ENCODE measurements around the gene CACNB4.
A peak's percentile ranks its signal among the peaks of the same experiment; 100 is the strongest.
"Not testable (repeated sequence)": the region's sequence is repeated elsewhere in the genome, so short reads cannot be mapped to it uniquely, and the experiment has no call there.

Gene CACNB4

GRCh38 chr2:151891566-151892194 is 207.2 kb downstream of the CACNB4 start:
- DNase-seq = no peak

- DNase-seq = no peak
Observed at GRCh38 chr2:151887164-151887563, 211.7 kb downstream of the CACNB4 start.

DNA sequence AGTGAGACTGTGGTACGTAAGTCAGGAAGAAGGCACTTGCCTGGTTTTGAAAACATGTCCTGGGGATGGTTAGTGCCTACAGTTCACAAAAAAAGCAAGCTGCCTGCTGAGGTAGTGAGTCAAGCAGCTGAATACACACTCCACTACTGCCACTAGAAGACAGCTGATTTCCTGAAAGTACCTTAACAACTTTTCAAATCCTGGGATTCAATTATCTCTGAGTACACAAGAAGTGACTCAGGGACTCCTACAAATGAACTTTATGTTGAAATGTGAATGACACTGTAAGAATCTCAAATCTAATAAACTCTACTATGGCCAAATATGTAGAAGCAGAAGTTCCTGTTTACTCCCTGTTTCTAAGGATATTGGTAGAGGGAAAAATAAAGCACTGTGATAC is 212.6 kb downstream of the CACNB4 start:
- peak; percentile 9 for DNase-seq

DNA sequence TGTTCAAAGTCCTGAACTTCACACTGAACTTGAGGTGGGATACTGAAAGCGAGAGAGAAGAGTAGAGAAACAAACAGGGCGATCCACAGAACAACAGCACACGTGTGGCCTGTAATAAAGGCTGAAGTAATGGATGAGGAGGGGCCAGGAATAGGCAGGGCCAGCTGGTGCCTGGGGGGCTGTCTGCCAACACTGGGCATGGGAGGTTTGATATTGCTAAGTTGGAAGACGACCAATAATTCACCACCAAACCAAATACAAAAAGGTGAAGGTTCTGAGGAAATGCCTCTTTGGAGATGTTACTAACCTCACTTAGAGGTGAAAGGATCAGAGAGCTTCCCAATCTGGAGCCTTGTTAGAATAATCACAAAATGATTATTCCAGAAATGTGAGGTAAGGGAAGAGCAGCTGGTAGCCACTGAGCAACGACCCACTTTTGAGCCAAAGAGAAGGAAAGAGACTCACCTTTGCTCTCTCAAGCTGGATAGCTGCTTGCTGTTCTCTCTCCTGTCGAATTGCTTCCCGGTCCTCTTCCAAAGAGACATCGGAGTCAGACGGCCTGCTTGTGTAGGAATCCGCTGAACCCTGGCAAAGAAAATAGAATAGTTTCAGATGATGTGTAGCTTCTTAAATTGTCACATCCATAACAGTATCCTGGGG is 215.9 kb downstream of the CACNB4 start:
- DNase-seq = no peak

DNA sequence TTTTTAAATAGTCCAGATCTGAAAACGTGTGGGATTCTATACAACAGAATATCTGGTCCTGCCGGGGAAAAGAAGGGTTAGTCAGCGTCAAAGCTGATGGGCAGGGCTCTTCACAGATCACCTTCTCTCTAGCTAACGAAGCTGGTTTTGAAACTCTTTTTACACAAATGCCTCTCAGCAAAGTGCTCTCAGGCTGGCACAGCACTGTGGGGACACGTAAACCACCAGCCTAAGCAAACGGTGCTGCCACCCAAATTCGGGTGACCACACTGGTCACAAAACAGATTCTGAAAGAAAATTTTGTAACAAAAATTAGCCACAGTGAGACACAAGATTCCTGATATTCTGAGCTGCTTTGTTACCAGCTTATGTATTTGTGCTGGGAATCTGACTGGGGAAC is 217.5 kb downstream of the CACNB4 start:
- no peak for DNase-seq

- no peak for DNase-seq
Observed at GRCh38 chr2:151880586-151880985, 218.3 kb downstream of the CACNB4 start.

GRCh38 chr2:151878655-151879563 is 219.9 kb downstream of the CACNB4 start:
- no peak for DNase-seq

DNA sequence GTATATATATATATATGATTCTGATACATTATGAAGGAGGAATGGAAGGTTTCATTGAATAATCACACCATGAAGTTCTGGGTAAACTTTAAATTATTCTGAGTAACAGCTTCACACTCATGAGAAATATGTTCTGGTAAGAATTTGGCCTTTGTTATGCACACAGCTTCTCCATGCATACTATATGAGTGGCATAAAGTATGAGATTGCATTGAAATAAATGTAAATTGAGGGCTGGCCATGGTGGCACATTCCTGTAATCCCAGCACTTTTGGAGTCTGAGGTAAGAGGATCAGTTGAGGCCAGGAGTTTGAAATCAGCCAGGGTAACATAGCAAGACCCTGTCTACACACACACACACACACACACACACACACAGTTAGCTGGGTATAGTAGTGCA is 220.6 kb downstream of the CACNB4 start:
- DNase-seq = no peak

DNA sequence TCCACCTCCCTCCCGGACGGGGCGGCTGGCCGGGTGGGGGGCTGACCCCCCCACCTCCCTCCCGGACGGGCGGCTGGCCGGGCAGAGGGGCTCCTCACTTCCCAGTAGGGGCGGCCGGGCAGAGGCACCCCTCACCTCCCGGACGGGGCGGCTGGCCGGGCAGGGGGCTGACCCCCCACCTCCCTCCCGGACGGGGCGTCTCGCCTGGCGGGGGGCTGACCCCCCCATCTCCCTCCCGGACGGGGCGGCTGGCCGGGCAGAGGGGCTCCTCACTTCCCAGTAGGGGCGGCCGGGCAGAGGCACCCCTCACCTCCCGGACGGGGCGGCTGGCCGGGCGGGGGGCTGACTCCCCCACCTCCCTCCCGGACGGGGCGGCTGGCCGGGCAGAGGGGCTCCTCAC is 223.2 kb downstream of the CACNB4 start:
- not testable (repeated sequence) for DNase-seq

DNA sequence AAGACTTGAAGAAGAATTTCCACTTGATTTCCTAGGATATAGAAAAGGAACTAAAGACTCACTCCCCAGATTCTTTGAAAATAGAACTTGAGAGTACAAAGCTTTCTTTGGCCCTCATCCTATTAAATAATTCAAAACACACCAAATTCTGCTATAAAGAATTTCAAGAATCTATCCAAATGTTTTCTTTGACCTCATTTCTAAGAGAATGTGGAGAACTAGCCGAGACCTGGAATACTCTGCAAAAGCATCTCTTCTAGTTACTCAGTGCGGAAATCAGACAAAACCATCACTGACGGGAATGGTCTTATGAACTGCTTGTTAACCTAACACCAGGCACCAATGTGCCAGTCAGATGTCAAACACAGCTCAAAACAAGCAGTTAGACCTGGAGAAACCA is 226.4 kb downstream of the CACNB4 start:
- DNase-seq = no peak

- no peak for DNase-seq
Observed at GRCh38 chr2:151869291-151869690, 229.6 kb downstream of the CACNB4 start.

- no peak for DNase-seq
Observed at GRCh38 chr2:151862700-151863099, 236.1 kb downstream of the CACNB4 start.

- no peak for DNase-seq
Observed at GRCh38 chr2:151861174-151861573, 237.7 kb downstream of the CACNB4 start.

DNA sequence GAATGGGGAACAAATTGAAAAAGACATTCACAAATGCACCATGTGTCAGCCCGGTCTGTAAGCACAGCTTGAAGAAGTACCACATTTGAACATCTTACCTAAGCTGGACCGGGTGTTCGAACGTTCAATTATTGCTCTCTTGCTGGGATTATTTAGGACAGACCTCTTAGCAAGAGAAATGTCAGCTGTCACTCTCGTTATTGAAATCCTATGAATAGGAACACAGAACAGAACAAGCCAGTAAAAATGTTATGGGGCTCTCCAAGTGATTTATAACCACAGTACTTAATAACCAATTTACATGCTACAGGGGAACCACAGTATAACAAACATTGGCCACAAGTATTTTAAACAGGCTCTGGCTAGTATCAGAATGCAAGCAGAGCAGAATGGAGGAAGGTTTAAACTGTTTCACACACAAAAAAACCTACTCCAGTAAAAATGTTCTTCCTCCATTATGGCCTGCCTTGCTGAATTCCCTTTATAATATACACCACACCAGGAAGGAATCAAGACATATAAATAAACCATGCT is 238.2 kb downstream of the CACNB4 start:
- no peak for DNase-seq

- DNase-seq = no peak
Observed at GRCh38 chr2:151860210-151860609, 238.6 kb downstream of the CACNB4 start.

- no peak for DNase-seq
Observed at GRCh38 chr2:151857650-151858049, 241.2 kb downstream of the CACNB4 start.

- DNase-seq = no peak
Observed at GRCh38 chr2:151855111-151855510, 243.7 kb downstream of the CACNB4 start.

- DNase-seq = no peak
Observed at GRCh38 chr2:151853070-151853758, 245.6 kb downstream of the CACNB4 start.

DNA sequence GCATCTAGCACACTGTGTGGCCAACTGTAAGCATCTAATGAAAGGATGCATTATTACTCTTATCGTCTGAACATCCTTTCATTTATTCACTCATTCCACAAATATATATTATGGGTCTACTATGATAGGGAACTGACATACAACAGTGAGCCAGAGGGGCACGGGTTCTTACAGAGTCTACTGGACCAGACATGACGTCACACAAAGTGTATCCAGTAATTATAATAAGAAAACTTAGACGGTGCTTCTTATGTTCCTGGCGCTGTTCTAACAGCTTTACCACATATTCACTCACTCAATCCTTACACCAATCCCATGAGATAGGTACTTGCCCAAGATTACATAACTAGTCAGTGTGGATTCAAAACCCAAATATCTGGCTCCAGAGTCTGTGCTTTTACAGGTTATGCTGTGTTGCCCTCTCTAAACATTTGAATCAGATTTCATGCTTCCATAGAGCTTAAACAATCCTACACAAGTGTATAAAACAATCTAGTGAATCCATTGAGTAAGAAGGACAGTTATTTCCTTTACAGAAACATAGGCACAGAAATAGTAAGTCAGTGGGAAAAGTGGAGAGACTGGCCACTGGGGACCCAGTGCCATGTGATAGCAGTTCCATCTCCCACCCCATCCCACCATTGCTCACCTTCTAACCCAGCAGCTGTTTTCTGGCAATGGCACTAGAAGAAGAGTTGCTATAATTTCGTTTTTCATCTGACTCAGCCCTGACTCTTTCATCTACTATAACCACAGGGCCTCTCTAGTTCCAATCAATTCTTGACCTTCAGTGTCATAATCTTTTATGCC is 246.4 kb downstream of the CACNB4 start:
- no peak for DNase-seq

DNA sequence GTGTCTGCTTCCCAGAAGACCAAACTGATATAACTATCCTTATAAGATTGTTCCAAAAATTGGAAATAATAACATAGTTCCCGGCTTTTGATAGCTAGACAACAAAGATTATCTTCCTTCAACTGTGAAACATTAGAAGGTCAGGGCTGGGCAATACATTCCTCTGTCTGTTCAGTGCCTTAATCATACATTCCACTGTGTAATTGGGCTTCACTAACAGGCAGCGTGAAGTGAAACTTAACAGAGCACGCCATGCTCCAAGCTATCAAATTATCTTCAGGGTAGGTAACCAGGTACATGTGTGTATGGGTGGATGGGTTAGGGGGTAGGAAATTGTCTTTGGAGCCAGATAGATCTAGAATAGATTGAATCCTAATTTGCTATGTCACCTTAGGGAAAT is 247.1 kb downstream of the CACNB4 start:
- no peak for DNase-seq

DNA sequence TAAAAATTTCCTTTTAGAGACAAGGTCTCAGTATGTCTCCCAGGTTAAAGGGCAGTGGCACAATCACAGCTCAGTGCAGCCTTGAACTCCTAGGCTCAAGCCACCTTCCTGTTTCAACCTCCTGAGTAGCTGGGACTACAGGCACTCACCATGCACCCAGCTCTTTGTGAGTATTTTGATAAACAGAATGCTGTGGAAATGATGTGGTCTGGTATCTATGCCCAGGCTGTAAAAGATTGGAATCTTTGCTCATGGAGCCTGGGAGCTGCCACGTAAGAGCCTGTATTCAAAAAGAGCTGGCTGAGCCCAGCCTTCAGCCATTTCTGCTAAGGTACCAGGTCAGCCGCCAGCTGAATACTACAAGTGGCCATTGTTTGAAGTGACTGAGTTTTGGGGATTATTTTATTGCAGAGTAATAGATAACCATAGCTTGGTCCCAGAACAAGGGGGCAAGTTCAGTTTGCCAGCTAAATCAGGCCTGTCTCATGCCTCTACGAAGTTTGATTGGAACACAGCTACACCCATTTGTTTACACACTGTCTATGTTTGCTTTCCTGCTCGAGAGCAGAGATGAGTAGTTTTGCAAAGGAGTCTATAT is 249.3 kb downstream of the CACNB4 start:
- no peak for DNase-seq

DNA sequence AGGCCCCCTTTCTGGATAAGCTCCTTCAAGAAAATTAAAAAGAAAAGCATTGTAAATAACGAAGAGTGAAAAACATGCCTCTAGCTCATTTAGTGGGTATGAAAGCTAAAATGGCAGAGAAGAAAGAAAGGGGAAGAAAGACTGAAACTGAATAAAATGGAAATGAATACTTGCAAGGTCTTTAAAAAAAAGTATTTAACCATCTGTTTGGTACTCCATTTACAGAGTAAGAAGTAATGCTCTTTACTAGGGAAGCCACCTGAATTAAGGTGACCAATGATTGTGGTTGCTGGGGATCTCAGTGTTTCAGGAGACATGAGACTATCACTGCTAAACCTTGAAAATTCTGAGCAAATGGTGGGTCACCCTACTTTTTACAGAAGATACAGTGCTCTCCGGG is 253.0 kb downstream of the CACNB4 start:
- no peak for DNase-seq
